WTC11 (cell line): Measurements from ENCODE around the gene PIGS.

ENCODE experiments used
- AR ChIP-seq: fragments of 250-450 bp; sonication (Bioruptor Pico); IDR thresholded peaks from 2 replicates; pipeline ENCODE4 v1.9.0; 2021; ENCODE audit warnings: mild to moderate bottlenecking
- ATF6 ChIP-seq: sonication (generic); formaldehyde crosslinking; IDR thresholded peaks from 2 replicates; pipeline ENCODE4 v1.8.1; 2023; ENCODE audit warnings: mild to moderate bottlenecking, missing genetic modification reagents
- CTCF ChIP-seq: fragments of 200-600 bp; IDR thresholded peaks from 2 replicates; pipeline ENCODE4 v1.8.0; 2022; ENCODE audit warnings: antibody characterized with exemption
- MAX ChIP-seq: sonication (generic); formaldehyde crosslinking; IDR thresholded peaks from 2 replicates; pipeline ENCODE4 v1.8.0; 2022; ENCODE audit warnings: mild to moderate bottlenecking, missing genetic modification reagents
- MLX ChIP-seq: sonication (generic); formaldehyde crosslinking; IDR thresholded peaks from 2 replicates; pipeline ENCODE4 v1.8.1; 2023; ENCODE audit warnings: mild to moderate bottlenecking, missing genetic modification reagents, moderate library complexity
- NR1H2 ChIP-seq: sonication (generic); formaldehyde crosslinking; IDR thresholded peaks from 2 replicates; pipeline ENCODE4 v1.9.0; 2021; ENCODE audit warnings: mild to moderate bottlenecking, moderate library complexity, missing genetic modification reagents
- PRRX2 ChIP-seq: fragments of 250-450 bp; sonication (Bioruptor Pico); IDR thresholded peaks from 2 replicates; pipeline ENCODE4 v1.8.0; 2021; ENCODE audit warnings: mild to moderate bottlenecking
- ZNF138 ChIP-seq: sonication (generic); formaldehyde crosslinking; conservative IDR thresholded peaks from 2 replicates; pipeline ENCODE4 v1.8.1; 2022; ENCODE audit warnings: mild to moderate bottlenecking, moderate library complexity, missing genetic modification reagents
- ZNF512 ChIP-seq: sonication (generic); formaldehyde crosslinking; IDR thresholded peaks from 2 replicates; pipeline ENCODE4 v1.8.1; 2022; ENCODE audit warnings: missing genetic modification reagents, borderline replicate concordance

GRCh38 chr17:28569446-28569845, 1.9 kb downstream of the PIGS start:
- TF ChIP-seq CTCF (no peak), ZNF512 (no peak), AR (no peak), PRRX2 (no peak), MLX (CRISPR knock-in tag) (no peak), MAX (CRISPR knock-in tag) (no peak), NR1H2 (CRISPR knock-in tag) (no peak), ZNF138 (CRISPR knock-in tag) (no peak), ATF6 (CRISPR knock-in tag) (no peak)
